ENCODE measurements around the gene TSPAN18.

DNA sequence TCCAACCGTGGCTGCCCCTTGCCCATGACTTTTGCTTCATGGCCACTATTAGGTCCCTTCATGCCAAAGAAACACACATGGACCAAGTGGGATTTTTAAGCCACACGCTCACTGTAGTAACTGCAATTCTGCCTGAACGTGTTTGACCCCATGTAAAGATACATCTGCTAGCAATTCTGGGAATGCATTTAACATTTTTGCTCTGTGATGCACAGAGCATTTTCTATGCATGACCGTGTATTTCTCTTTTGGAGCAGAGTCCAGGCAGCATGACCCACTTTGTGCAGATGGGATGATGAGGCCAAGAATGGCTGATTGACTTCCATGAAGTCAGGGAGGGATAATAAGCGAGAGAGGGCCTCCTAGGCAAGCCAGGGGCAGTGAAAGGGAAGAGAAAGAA is 115.5 kb downstream of the TSPAN18 start:
- TF ChIP-seq, protein P1, sequence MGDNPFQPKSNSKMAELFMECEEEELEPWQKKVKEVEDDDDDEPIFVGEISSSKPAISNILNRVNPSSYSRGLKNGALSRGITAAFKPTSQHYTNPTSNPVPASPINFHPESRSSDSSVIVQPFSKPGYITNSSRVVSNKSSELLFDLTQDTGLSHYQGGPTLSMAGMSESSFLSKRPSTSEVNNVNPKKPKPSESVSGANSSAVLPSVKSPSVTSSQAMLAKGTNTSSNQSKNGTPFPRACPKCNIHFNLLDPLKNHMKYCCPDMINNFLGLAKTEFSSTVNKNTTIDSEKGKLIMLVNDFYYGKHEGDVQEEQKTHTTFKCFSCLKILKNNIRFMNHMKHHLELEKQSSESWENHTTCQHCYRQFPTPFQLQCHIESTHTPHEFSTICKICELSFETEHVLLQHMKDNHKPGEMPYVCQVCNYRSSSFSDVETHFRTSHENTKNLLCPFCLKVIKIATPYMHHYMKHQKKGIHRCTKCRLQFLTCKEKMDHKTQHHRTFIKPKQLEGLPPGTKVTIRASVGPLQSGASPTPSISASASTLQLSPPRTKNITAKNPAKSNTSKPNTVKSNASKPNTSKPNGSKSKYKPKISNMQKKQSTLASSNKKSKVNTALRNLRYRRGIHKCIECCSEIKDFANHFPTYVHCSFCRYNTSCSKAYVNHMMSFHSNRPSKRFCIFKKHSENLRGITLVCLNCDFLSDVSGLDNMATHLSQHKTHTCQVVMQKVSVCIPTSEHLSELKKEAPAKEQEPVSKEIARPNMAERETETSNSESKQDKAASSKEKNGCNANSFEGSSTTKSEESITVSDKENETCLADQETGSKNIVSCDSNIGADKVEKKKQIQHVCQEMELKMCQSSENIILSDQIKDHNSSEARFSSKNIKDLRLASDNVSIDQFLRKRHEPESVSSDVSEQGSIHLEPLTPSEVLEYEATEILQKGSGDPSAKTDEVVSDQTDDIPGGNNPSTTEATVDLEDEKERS (tag by site-specific recombination; IDR thresholded peaks at IDR 0.05) = no peak
- TF ChIP-seq, protein P2, sequence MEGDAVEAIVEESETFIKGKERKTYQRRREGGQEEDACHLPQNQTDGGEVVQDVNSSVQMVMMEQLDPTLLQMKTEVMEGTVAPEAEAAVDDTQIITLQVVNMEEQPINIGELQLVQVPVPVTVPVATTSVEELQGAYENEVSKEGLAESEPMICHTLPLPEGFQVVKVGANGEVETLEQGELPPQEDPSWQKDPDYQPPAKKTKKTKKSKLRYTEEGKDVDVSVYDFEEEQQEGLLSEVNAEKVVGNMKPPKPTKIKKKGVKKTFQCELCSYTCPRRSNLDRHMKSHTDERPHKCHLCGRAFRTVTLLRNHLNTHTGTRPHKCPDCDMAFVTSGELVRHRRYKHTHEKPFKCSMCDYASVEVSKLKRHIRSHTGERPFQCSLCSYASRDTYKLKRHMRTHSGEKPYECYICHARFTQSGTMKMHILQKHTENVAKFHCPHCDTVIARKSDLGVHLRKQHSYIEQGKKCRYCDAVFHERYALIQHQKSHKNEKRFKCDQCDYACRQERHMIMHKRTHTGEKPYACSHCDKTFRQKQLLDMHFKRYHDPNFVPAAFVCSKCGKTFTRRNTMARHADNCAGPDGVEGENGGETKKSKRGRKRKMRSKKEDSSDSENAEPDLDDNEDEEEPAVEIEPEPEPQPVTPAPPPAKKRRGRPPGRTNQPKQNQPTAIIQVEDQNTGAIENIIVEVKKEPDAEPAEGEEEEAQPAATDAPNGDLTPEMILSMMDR (tag by site-specific recombination; IDR thresholded peaks at IDR 0.05) = no peak
- TF ChIP-seq, protein P3, sequence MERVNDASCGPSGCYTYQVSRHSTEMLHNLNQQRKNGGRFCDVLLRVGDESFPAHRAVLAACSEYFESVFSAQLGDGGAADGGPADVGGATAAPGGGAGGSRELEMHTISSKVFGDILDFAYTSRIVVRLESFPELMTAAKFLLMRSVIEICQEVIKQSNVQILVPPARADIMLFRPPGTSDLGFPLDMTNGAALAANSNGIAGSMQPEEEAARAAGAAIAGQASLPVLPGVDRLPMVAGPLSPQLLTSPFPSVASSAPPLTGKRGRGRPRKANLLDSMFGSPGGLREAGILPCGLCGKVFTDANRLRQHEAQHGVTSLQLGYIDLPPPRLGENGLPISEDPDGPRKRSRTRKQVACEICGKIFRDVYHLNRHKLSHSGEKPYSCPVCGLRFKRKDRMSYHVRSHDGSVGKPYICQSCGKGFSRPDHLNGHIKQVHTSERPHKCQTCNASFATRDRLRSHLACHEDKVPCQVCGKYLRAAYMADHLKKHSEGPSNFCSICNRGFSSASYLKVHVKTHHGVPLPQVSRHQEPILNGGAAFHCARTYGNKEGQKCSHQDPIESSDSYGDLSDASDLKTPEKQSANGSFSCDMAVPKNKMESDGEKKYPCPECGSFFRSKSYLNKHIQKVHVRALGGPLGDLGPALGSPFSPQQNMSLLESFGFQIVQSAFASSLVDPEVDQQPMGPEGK (tag by site-specific recombination; IDR thresholded peaks at IDR 0.05) = no peak
- TF ChIP-seq ZNF335 (tag by site-specific recombination; conservative IDR thresholded peaks at IDR 0.05) (no peak), ZNF747 (tag by site-specific recombination; IDR thresholded peaks at IDR 0.05) (no peak), TRIM28 (IDR thresholded peaks at IDR 0.05; ENCODE audit: borderline replicate concordance, low read length) (no peak), ZNF510 (tag by site-specific recombination; IDR thresholded peaks at IDR 0.05; ENCODE audit: insufficient replicate concordance) (no peak)
- TF ChIP-seq, protein P4, sequence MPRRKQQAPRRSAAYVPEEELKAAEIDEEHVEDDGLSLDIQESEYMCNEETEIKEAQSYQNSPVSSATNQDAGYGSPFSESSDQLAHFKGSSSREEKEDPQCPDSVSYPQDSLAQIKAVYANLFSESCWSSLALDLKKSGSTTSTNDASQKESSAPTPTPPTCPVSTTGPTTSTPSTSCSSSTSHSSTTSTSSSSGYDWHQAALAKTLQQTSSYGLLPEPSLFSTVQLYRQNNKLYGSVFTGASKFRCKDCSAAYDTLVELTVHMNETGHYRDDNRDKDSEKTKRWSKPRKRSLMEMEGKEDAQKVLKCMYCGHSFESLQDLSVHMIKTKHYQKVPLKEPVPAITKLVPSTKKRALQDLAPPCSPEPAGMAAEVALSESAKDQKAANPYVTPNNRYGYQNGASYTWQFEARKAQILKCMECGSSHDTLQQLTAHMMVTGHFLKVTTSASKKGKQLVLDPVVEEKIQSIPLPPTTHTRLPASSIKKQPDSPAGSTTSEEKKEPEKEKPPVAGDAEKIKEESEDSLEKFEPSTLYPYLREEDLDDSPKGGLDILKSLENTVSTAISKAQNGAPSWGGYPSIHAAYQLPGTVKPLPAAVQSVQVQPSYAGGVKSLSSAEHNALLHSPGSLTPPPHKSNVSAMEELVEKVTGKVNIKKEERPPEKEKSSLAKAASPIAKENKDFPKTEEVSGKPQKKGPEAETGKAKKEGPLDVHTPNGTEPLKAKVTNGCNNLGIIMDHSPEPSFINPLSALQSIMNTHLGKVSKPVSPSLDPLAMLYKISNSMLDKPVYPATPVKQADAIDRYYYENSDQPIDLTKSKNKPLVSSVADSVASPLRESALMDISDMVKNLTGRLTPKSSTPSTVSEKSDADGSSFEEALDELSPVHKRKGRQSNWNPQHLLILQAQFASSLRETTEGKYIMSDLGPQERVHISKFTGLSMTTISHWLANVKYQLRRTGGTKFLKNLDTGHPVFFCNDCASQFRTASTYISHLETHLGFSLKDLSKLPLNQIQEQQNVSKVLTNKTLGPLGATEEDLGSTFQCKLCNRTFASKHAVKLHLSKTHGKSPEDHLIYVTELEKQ (tag by site-specific recombination; IDR thresholded peaks at IDR 0.05; ENCODE audit: borderline replicate concordance) = no peak
- TF ChIP-seq, protein P5, sequence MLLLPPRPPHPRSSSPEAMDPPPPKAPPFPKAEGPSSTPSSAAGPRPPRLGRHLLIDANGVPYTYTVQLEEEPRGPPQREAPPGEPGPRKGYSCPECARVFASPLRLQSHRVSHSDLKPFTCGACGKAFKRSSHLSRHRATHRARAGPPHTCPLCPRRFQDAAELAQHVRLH (tag by site-specific recombination; IDR thresholded peaks at IDR 0.05) = no peak
